ENCODE data around the gene TTC28. TPM values are rescaled to one million over a fixed set of nuclear protein-coding genes. Genes with fewer than 3 reads are reported as not detected.

TTC28 gene
- total and polyA plus RNA-seq, 2 donors (not counting 3 experiments of a cell fraction or from before 2014, with no cell fraction given) = 16.5 to 51.1 TPM

- intact Hi-C loops (cut with micrococcal nuclease) (no loop called here), dilution Hi-C loops (cut with MboI; ENCODE audit: extremely low pct_ligation_motif_present, low sequenced_read_pairs) (no loop called here)
- no peak overlapping the region for H2AFZ ChIP-seq (ENCODE audit: low read depth, low read length)
- no TSS peak for BruUV-seq (replicated peaks)
- H3K4me1 ChIP-seq (ENCODE audit: control insufficient read depth, extremely low read depth, insufficient read depth, low read length) = no peaks in the 10 kb centered on the region
- H3K9ac ChIP-seq (replicated peaks; ENCODE audit: extremely low read depth, insufficient read depth, low read length) = no peak overlapping the region
- TF ChIP-seq FOS (IDR thresholded peaks at IDR 0.05; ENCODE audit: borderline replicate concordance, insufficient read depth, low read length) = no peak
- TF ChIP-seq EZH2 (IDR thresholded peaks at IDR 0.05; ENCODE audit: borderline replicate concordance, low read depth, low read length, severe bottlenecking) = no peak
- TF ChIP-seq POLR2AphosphoS5 (IDR thresholded peaks at IDR 0.05; ENCODE audit: insufficient read depth, low read depth, low read length) = no peak
- no peak for TF ChIP-seq MYC (IDR thresholded peaks at IDR 0.05; ENCODE audit: low read depth, low read length)
- no peak for TF ChIP-seq GATA2 (IDR thresholded peaks at IDR 0.05; ENCODE audit: insufficient read depth, insufficient read length, low read depth, low read length)
- no peak for TF ChIP-seq CTCF (IDR thresholded peaks at IDR 0.05; ENCODE audit: extremely low read depth in 1 of 2, insufficient read depth in 1 of 2, low read depth in 1 of 2, low read length in 2 of 2)
- no peak for TF ChIP-seq POLR2A (IDR thresholded peaks at IDR 0.05; ENCODE audit: low read depth, low read length)
- no peak for TF ChIP-seq MAX (IDR thresholded peaks at IDR 0.05; ENCODE audit: insufficient read depth, insufficient read length)
- TF ChIP-seq JUN (IDR thresholded peaks at IDR 0.05; ENCODE audit: borderline replicate concordance, insufficient read depth, insufficient read length, low read depth) = no peak
- DNase-seq (ENCODE audit: low read depth, low spot score) (no peak), FAIRE-seq (no peak)
- CTCF ChIA-PET = no interaction called here
- no peaks in the 10 kb centered on the region for H3K9me1 ChIP-seq (replicated peaks; ENCODE audit: control insufficient read depth, extremely low read depth, insufficient read depth, low read length)
- POLR2A ChIA-PET = no interaction called here
- no peak overlapping the region for H3K4me2 ChIP-seq (ENCODE audit: insufficient read depth, low read length)
- H4K20me1 ChIP-seq (replicated peaks; ENCODE audit: control insufficient read depth, extremely low read depth, insufficient read depth, low read length) = peaks cover 5% of the 10 kb centered on the region
- H3K9me3 ChIP-seq (replicated peaks; ENCODE audit: control insufficient read depth, insufficient read depth, low read length) = no peaks in the 10 kb centered on the region
- H3K27ac ChIP-seq (ENCODE audit: insufficient read depth, low read depth, low read length) = no peak overlapping the region
- no peak overlapping the region for H3K4me3 ChIP-seq (replicated peaks in 1 of 3; ENCODE audit: insufficient read depth in 1 of 3, low read depth in 1 of 3, low read length in 3 of 3)
- no peaks in the 10 kb centered on the region for H3K36me3 ChIP-seq (ENCODE audit: control insufficient read depth in 2 of 2, extremely low read depth in 1 of 2, insufficient read depth in 2 of 2, low read length in 2 of 2)
- no peaks in the 10 kb centered on the region for H3K27me3 ChIP-seq (ENCODE audit: control insufficient read depth in 2 of 2, insufficient read depth in 2 of 2, low read length in 2 of 2)
- H3K79me2 ChIP-seq (ENCODE audit: control insufficient read depth, insufficient read depth, low read length) = no peaks in the 10 kb centered on the region
Measured at GRCh38 chr22:28155808-28156207, 523.8 kb downstream of the TTC28 start.

Measured in endothelial cell of umbilical vein (primary cell).